Activated T-cell treated with anti-CD3 and anti-CD28 coated beads for 4 hours (primary cell): ENCODE results near the gene GPC1.
"Not testable (repeated sequence)": the region's sequence is repeated elsewhere in the genome, so short reads cannot be mapped to it uniquely, and the experiment has no call there.

Experiments used
- DNase-seq: peaks from one replicate; pipeline ENCODE4 v3.0.0-alpha.2; 2020

The GPC1 gene

GRCh38 chr2:240435457-240435947, at the start of gene GPC1:
GPC1 (plus strand) TSS chr2:240435663; CDS start chr2:240435919, 256 bp downstream.
- DNase-seq = peak; percentile 23

- DNase-seq = no peak
These were observed 49.1 kb upstream of the GPC1 start for GRCh38 chr2:240386326-240386725.

DNA sequence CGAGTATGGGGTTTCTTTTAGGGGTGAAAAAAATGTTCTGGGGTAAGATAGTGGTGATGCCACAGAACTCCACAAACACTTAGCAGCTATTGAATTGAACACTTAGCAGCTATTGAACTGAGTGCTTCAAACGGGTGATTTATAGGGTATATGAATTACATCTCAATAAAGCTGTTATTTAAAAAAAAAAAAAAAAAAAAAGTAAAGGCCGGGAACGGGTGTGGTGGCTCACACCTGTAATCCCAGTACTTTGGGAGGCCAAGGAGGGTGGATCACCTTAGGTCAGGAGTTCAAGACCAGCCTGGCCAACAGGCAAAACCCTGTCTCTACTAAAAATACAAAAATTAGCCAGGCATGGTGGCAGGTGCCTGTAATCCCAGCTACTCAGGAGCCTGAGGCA, 48.7 kb upstream of the GPC1 start:
- DNase-seq = not testable (repeated sequence)

- no peak for DNase-seq
These were observed 48.2 kb upstream of the GPC1 start for GRCh38 chr2:240387325-240387668.

DNA sequence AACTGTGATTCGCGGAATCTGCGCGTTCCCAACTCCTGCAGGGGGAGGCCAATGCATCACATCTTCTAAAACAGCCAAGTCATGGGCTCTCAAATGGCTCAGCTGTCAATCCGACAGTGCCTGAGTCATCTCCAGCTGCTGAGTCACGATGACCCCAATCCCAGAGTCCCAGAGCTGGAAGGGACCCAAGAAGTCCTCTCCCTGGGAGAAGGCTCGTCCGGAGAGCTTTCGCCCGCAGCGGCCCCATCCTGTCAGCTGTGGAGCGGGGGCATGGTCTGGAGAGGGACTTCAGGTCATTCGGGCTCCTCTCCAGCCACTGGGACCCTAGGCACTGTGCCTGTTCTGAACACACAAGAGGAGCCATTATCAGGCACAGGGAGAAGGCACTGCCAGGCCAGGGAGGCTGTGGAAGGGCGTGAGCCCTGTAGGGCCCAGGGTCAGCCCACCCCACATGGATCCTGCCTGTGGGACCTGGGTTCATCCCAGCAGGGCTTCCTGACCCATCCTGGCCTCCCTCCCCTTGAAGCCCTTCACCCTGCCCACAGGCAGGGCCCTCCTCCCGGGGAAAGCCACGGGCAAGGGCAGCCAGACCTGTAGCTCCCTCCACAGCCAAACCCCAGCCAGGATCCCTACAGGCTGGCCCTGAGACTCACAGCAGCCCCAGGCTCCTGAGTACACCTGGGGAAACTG, 47.6 kb upstream of the GPC1 start:
- no peak for DNase-seq

- DNase-seq = no peak
These were observed 46.8 kb upstream of the GPC1 start for GRCh38 chr2:240388471-240389301.

DNA sequence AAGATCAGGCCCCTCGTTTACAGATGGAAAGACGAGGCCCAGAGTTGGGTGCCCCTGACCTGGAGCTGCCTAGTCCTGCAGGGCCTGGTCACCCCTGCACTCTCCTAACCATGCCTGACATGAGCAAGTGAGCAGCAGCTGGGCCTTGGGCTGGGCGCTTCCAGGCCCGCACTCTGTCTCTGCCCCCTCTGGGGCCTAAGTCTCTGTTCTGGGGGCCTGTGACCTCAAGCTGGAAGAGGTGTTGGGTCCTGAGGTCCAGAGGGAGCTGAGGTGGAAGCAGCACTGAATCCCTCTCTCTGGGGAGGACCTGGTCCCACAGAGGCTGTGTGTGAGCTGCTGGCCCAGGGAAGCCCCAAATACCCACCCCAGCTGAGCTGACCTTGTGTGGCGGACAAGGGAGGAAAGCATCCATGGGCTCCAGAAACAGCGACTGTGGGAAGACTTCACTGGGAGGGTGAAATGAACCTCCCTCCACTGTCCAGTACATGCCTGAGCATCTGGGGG, 46.1 kb upstream of the GPC1 start:
- DNase-seq = no peak

DNA sequence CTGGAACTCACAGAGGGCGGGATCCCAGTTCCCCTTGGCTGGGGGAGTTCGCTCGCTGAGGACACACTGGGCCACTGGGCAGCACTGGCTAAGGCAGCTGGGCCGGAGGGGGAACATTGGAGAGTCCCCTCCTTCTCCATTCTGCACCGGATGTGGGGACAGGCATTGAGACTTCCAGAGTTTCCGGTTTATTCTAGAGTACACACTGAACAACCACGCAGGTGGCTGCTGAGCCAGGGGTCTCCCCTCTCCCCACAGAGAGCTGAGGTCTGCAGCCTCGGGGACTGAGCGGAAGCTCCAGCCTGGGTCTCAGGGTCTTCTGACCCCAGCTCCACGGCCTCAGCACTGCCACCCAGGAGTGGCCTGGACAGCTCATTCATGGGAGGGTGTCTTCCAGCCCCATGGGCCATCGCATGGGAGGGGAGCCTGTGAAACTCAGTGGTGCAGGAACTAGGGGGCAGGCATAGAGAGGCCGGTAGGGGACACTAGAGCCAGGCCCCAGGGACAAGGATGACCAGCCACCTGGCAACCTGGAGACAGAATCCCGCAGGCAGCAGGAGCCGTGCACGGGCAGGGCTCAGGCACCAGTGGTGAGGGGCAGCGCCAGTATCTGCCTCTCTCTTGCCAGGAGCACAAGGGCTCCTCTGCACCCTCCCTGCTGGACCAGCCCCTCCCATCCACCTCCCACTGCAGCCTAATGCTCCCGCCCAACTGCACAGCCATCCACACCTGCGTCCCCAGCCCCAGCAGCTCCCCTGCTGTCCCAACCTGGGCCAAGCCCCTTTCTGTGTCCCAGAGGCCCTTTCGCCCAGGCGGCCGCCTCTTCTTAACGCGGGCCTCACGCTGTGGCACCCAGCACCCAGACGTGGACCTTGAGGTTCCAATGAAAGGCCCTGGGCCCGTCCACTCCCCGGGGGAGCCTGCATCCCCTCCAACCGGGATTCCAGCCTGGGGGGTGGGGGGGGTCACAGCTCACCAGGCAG, 45.1 kb upstream of the GPC1 start:
- no peak for DNase-seq

GRCh38 chr2:240391111-240392051, 44.1 kb upstream of the GPC1 start:
- DNase-seq = no peak

GRCh38 chr2:240392084-240392947, 43.1 kb upstream of the GPC1 start:
- no peak for DNase-seq

DNA sequence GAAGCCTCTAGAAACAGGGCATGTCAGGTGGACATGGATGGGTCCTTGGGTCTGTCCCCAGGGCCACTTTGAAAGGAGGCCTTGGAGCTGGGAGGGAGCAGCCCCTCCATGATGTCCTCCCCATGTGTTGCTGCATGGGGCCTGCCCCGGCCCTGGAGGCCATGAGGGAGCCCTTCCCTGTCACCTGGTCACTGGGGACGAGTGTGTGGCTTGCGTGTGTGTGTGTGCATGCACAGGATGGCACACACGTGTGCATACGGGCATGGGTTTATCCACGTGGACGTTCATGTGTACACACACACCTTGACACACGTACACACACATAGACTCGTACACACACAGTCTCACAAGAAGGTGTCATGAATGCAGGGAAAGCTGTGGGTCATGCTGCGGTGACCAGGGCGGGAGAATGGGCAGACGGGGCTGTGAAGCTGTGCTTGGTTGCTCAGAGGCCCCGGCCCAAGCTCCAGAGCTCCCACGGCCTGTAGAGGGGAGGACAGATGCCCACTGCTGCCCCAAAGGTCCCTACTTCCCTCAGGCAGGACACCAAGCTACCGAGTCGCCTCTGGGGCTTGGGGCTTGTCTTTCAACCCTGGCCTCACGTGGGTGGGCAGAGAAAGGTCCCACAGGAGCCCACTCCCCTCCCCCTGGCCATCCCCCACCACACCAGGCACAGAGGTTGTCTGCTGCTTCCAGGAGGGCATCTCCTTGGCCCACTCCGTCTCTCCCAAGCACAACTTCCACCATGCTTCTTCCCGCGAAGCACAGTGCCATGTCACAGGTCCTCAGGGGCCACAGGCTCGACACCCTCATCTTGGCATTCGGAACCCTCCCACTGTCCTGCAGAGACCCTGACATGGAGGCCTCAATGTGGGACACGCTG, 42.3 kb upstream of the GPC1 start:
- DNase-seq = no peak

- no peak for DNase-seq
These were observed 41.5 kb upstream of the GPC1 start for GRCh38 chr2:240393831-240394410.

DNA sequence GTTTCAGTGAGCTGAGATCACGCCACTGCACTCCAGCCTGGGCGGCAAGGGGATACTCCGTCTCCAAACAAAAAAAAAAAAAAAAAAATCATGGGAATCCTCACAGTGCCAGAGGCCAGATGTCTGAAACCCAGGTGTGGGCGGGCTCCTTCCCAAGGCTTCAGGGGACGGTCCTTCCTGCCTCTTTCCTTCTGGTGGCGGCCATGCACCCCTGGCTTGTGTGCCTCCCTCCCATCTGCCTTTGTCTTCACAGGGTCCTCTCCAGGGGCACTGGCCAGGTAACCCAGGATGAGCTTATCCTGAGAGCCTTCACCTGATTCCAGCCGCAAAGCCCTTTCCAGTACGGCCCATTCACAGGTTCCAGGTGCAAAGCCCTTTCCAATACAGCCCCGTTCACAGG, 40.9 kb upstream of the GPC1 start:
- DNase-seq = no peak

DNA sequence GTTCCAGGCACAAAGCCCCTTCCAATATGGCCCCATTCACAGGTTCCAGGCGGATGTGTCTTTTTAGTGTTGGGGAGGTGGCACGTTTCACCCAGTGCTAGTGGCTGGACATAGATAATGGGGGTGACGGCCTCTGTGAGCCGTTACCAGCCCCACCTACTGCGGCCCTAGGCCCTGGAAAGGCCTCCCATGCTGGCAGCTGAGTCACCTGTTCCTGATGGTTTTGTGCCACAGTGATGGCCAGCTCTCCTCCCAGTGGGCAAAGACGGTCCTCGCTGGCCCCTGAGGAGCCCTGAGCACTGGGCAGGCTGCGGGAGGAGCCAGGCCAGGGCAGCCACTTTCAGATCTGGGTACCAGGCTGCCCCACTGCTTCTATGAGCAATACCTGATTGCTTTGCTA, 40.0 kb upstream of the GPC1 start:
- DNase-seq = no peak

- DNase-seq = no peak
These were observed 39.4 kb upstream of the GPC1 start for GRCh38 chr2:240395896-240396622.

GRCh38 chr2:240396623-240397541, 38.6 kb upstream of the GPC1 start:
- no peak for DNase-seq

DNA sequence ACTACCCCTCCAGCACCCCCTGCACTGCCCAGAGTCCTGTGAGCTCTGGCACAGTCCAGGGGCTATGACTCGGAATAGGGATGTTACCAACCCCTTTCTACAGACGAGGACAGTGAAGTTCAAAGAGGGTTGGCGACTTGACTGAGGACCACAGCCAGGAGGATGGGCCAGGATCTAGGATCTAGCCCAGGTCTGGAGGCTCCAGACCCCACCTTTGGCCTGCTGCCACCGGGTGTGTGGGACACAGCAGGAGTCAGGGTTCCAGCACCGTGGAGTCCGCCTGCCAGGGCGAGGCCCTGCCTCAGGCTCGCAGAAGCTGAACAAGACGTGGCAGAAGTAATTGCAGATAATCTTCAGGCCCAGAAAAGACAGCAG, 37.9 kb upstream of the GPC1 start:
- no peak for DNase-seq
